ENCODE results near the gene PNMA8B.

DNA sequence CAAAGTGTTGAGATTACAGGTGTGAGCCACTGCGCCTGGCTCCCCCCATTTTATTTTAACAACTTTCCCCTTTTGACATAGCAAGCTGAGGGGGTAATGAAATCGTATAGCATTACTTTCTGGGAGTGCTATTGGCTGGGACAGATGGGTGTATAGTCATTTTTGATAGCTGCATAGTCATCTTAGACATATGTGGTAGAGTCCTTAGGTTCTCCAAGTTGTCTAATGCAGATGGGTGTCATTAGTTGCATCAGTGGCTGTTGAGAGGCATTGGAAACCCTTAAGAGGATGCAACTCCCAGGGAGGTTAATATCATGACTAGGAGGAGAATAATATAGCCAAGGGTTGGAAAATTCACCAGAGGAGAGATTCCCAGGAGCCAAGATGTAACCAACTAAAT, 28.6 kb upstream of the PNMA8B start:
- TF ChIP-seq, protein P1, sequence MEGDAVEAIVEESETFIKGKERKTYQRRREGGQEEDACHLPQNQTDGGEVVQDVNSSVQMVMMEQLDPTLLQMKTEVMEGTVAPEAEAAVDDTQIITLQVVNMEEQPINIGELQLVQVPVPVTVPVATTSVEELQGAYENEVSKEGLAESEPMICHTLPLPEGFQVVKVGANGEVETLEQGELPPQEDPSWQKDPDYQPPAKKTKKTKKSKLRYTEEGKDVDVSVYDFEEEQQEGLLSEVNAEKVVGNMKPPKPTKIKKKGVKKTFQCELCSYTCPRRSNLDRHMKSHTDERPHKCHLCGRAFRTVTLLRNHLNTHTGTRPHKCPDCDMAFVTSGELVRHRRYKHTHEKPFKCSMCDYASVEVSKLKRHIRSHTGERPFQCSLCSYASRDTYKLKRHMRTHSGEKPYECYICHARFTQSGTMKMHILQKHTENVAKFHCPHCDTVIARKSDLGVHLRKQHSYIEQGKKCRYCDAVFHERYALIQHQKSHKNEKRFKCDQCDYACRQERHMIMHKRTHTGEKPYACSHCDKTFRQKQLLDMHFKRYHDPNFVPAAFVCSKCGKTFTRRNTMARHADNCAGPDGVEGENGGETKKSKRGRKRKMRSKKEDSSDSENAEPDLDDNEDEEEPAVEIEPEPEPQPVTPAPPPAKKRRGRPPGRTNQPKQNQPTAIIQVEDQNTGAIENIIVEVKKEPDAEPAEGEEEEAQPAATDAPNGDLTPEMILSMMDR (IDR thresholded peaks at IDR 0.05; ENCODE audit: low read depth, low read length, poor library complexity, severe bottlenecking), result no peak
- no peak for TF ChIP-seq EZH2phosphoT487 (IDR thresholded peaks at IDR 0.05; ENCODE audit: borderline replicate concordance, low read length)
